SK-N-MC (cell line): ENCODE results near the gene ASIC4.

Source experiments
- EZH2 ChIP-seq: fragments of 200-600 bp; sonication (generic); IDR thresholded peaks from one replicate; pipeline ENCODE4 v1.6.1; 2017; ENCODE audit warnings: antibody characterized with exemption
- FOXP2 ChIP-seq: optimal IDR thresholded peaks from 2 replicates; pipeline ENCODE3; 2011; ENCODE audit warnings: mild to moderate bottlenecking, moderate library complexity; ENCODE audit not compliant: insufficient read depth; ENCODE audit errors: extremely low read length, control extremely low read depth
- POLR2AphosphoS5 ChIP-seq: IDR thresholded peaks from 2 replicates; pipeline ENCODE4 v1.6.1; 2012; ENCODE audit warnings: mild to moderate bottlenecking, low read depth, low read length, borderline replicate concordance

DNA sequence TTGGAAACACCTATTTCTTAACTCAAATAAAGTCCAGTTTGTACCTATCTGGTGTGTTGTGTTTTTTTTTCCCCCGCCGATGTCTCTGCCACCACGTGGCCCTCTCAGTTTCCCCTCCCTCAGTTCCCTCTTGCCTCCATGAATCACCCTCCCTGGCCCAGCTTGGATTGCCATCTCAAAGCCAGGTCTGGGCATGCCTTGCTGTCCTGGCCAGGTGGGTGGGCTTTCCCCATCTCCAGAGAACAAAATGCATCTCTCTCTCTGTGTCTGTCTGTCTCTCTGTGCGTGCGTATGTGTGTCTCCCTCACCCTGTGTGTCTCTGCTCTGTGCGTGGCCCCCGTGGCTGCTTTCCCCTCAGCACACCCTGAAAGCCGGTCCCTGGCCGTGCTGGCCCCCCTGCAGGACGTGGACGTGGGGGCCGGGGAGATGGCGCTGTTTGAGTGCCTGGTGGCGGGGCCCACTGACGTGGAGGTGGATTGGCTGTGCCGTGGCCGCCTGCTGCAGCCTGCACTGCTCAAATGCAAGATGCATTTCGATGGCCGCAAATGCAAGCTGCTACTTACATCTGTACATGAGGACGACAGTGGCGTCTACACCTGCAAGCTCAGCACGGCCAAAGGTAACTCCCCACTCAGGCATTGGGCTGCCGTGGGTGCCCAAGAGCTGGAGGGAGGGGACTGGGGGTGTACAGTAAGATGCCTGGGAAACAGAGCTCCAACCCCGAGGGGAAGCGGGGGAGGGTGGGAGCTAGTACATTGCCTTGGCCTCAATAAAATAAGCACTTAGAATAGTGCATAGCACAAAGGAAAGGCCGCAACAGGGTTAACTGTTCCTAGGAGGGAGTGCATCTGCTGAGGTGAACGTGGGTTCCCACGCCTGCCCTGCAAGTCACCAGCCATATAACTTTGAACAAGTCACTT, 47.2 kb upstream of the ASIC4 start:
- TF ChIP-seq POLR2AphosphoS5 (no peak), FOXP2 (no peak), EZH2 (no peak)
